BE2C (cell line): ENCODE results near the gene PHKA1. TPM values are rescaled to one million over a fixed set of nuclear protein-coding genes. Genes with fewer than 3 reads are reported as not detected.
"Not testable (repeated sequence)": the region's sequence is repeated elsewhere in the genome, so short reads cannot be mapped to it uniquely, and the experiment has no call there.

Experiments used
- DNase-seq: peaks from one replicate; pipeline ENCODE4 v3.0.0-alpha.2; 2020
- H3K27me3 ChIP-seq: fragments of 250-450 bp; sonication (Bioruptor Pico); 2 replicates; pipeline ENCODE4 v1.5.1; 2020; ENCODE audit warnings: mild to moderate bottlenecking
- H3K36me3 ChIP-seq: fragments of 250-450 bp; sonication (Bioruptor Pico); 2 replicates; pipeline ENCODE4 v1.5.1; 2020; ENCODE audit warnings: mild to moderate bottlenecking
- H3K4me1 ChIP-seq: fragments of 250-450 bp; sonication (Bioruptor Pico); 2 replicates; pipeline ENCODE4 v1.5.1; 2020
- H3K4me3 ChIP-seq: 2 replicates; pipeline ENCODE4 v1.5.1; 2011; ENCODE audit warnings: low read depth, low read length
- H3K9me3 ChIP-seq: fragments of 250-450 bp; sonication (Bioruptor Pico); 2 replicates; pipeline ENCODE4 v1.5.1; 2020
- CTCF ChIP-seq: IDR thresholded peaks from 2 replicates; pipeline ENCODE4 v1.5.1; 2012; ENCODE audit warnings: mild to moderate bottlenecking, low read depth, low read length
- polyA plus RNA-seq: library from polyadenylated mRNA; unstranded; fragments of >200 nt; gene quantifications from one replicate; pipeline ENCODE4 v1.2.1, GENCODE V29; 2012; ENCODE audit warnings: low read depth, missing spikeins; ENCODE audit not compliant: insufficient read length, insufficient read depth

Gene PHKA1
- 6.0 TPM for polyA plus RNA-seq

GRCh38 chrX:72713599-72714477, at the start of gene PHKA1:
Gene PHKA1, minus strand, starts transcription at chrX:72714306. Its CDS starts 426 bp downstream, at chrX:72713880.
- DNase-seq: peak; percentile 73
- H3K36me3 ChIP-seq, H3K4me1 ChIP-seq, H3K9me3 ChIP-seq, H3K27me3 ChIP-seq: not testable (repeated sequence)
- peak within 1 kb of the TSS; percentile 72 for H3K4me3 ChIP-seq

- not testable (repeated sequence) for H3K4me3 ChIP-seq, H3K36me3 ChIP-seq, H3K4me1 ChIP-seq, DNase-seq, H3K9me3 ChIP-seq, H3K27me3 ChIP-seq
These were observed 46.3 kb upstream of the PHKA1 start for GRCh38 chrX:72760454-72760853.

GRCh38 chrX:72748545-72748944, 34.4 kb upstream of the PHKA1 start:
- not testable (repeated sequence) for H3K9me3 ChIP-seq, H3K4me1 ChIP-seq, H3K27me3 ChIP-seq, H3K4me3 ChIP-seq, DNase-seq, H3K36me3 ChIP-seq

- not testable (repeated sequence) for H3K27me3 ChIP-seq, DNase-seq, H3K4me1 ChIP-seq, H3K9me3 ChIP-seq, H3K4me3 ChIP-seq, H3K36me3 ChIP-seq
These were observed 31.4 kb upstream of the PHKA1 start for GRCh38 chrX:72745546-72745945.

- Histone ChIP-seq H3K9me3 (no peaks in the 10 kb centered on the region), H3K27me3 (no peaks in the 10 kb centered on the region), H3K36me3 (no peaks in the 10 kb centered on the region), H3K4me1 (no peaks in the 10 kb centered on the region), H3K4me3 (no peak overlapping the region)
- TF ChIP-seq CTCF: no peak
- DNase-seq: no peak
These were observed 21.5 kb upstream of the PHKA1 start for GRCh38 chrX:72735561-72735960.

GRCh38 chrX:72733636-72734035, 19.5 kb upstream of the PHKA1 start:
- H3K9me3 ChIP-seq, H3K4me1 ChIP-seq, H3K27me3 ChIP-seq, H3K36me3 ChIP-seq, H3K4me3 ChIP-seq: not testable (repeated sequence)
- DNase-seq: peak; percentile 8

- H3K4me3 ChIP-seq: no peak overlapping the region
- H3K9me3 ChIP-seq: no peaks in the 10 kb centered on the region
- H3K36me3 ChIP-seq: no peaks in the 10 kb centered on the region
- H3K27me3 ChIP-seq: no peaks in the 10 kb centered on the region
- TF ChIP-seq CTCF: no peak
- no peak for DNase-seq
- no peaks in the 10 kb centered on the region for H3K4me1 ChIP-seq
These were observed 13.7 kb upstream of the PHKA1 start for GRCh38 chrX:72727846-72728245.

- TF ChIP-seq CTCF: no peak
- no peak for DNase-seq
These were observed 2.7 kb upstream of the PHKA1 start for GRCh38 chrX:72716766-72717165.

GRCh38 chrX:72715546-72715945, 1.4 kb upstream of the PHKA1 start:
- Histone ChIP-seq H3K27me3 (no peaks in the 10 kb centered on the region), H3K4me3 (no peak overlapping the region), H3K4me1 (no peaks in the 10 kb centered on the region), H3K36me3 (no peaks in the 10 kb centered on the region), H3K9me3 (no peaks in the 10 kb centered on the region)
- no peak for TF ChIP-seq CTCF
- DNase-seq: no peak

More at GRCh38 chrX:72716766-72717165, 2.7 kb upstream of the PHKA1 start:
- no peaks in the 10 kb centered on the region for H3K27me3 ChIP-seq
- no peaks in the 10 kb centered on the region for H3K9me3 ChIP-seq
- H3K4me3 ChIP-seq: no peak overlapping the region
- no peaks in the 10 kb centered on the region for H3K4me1 ChIP-seq
- no peaks in the 10 kb centered on the region for H3K36me3 ChIP-seq
